Measurements from ENCODE around the gene IER5.
A peak's percentile ranks its signal among the peaks of the same experiment; 100 is the strongest.

The IER5 gene

GRCh38 chr1:181123173-181123572, 34.7 kb downstream of the IER5 start:
- Histone ChIP-seq H3K27me3 (ENCODE audit: insufficient read depth, low read depth, severe bottlenecking) (no peaks in the 10 kb centered on the region), H3K4me3 (ENCODE audit: low read depth, low read length) (no peak overlapping the region)
- TF ChIP-seq CTCF (IDR thresholded peaks at IDR 0.05; ENCODE audit: low read depth, low read length): no peak

DNA sequence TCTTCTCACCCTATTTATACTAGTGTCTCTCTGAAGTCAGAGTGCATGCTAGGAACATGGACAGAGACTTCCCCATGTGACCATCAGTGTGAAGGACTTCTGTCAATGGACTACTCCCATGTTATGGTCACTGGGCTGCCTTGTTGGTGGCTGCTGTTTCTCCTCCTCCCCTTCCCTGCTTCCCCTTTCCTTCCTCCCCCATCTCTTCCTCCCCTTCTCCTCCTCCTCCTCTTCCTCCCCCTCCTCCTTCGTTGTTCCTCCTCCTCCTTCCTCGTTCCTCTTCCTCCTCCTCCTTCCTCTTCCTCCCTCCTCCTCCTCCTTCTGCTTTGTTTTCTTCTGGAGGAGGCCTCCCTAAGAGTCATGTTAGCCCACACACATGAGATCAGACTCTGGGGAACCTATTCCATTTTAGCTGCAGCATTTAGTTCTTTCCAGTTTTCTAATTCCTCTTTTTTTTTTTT, 35.8 kb downstream of the IER5 start:
- no peaks in the 10 kb centered on the region for H3K36me3 ChIP-seq
- DNase-seq: no peak
- H3K27me3 ChIP-seq (ENCODE audit: insufficient read depth, low read depth, severe bottlenecking): no peaks in the 10 kb centered on the region
- no peak overlapping the region for H3K27ac ChIP-seq
- TF ChIP-seq CTCF (IDR thresholded peaks at IDR 0.05; ENCODE audit: low read depth, low read length): no peak
- H3K4me3 ChIP-seq (ENCODE audit: low read depth, low read length): no peak overlapping the region
- H3K9me3 ChIP-seq (ENCODE audit: severe bottlenecking): no peaks in the 10 kb centered on the region

More at GRCh38 chr1:181123173-181123572, 34.7 kb downstream of the IER5 start:
- Histone ChIP-seq H3K9me3 (ENCODE audit: severe bottlenecking) (no peaks in the 10 kb centered on the region), H3K27ac (no peak overlapping the region), H3K36me3 (no peaks in the 10 kb centered on the region)
- DNase-seq: no peak

- no peak for TF ChIP-seq CTCF (IDR thresholded peaks at IDR 0.05; ENCODE audit: low read depth, low read length)
- H3K9me3 ChIP-seq (ENCODE audit: severe bottlenecking): no peaks in the 10 kb centered on the region
- DNase-seq: no peak
Measured at GRCh38 chr1:181126289-181126688, 37.8 kb downstream of the IER5 start.

GRCh38 chr1:181126871-181127587, 38.5 kb downstream of the IER5 start:
- Histone ChIP-seq H3K4me3 (ENCODE audit: low read depth, low read length) (no peak overlapping the region), H3K27ac (no peak overlapping the region), H3K9me3 (ENCODE audit: severe bottlenecking) (no peaks in the 10 kb centered on the region), H3K36me3 (no peaks in the 10 kb centered on the region), H3K27me3 (ENCODE audit: insufficient read depth, low read depth, severe bottlenecking) (no peaks in the 10 kb centered on the region)
- DNase-seq: no peak
- TF ChIP-seq CTCF (IDR thresholded peaks at IDR 0.05; ENCODE audit: low read depth, low read length): no peak

More at GRCh38 chr1:181126289-181126688, 37.8 kb downstream of the IER5 start:
- no peak overlapping the region for H3K27ac ChIP-seq
- H3K36me3 ChIP-seq: no peaks in the 10 kb centered on the region
- no peak overlapping the region for H3K4me3 ChIP-seq (ENCODE audit: low read depth, low read length)
- no peaks in the 10 kb centered on the region for H3K27me3 ChIP-seq (ENCODE audit: insufficient read depth, low read depth, severe bottlenecking)

GRCh38 chr1:181127898-181128453, 39.5 kb downstream of the IER5 start:
- no peak for DNase-seq
- no peak overlapping the region for H3K4me3 ChIP-seq (ENCODE audit: low read depth, low read length)
- H3K27me3 ChIP-seq (ENCODE audit: insufficient read depth, low read depth, severe bottlenecking): no peaks in the 10 kb centered on the region
- H3K9me3 ChIP-seq (ENCODE audit: severe bottlenecking): no peaks in the 10 kb centered on the region
- no peak for TF ChIP-seq CTCF (IDR thresholded peaks at IDR 0.05; ENCODE audit: low read depth, low read length)
- H3K36me3 ChIP-seq: no peaks in the 10 kb centered on the region
- peak overlapping the region; percentile 86 for H3K27ac ChIP-seq
